ENCODE data around the gene MTCL1.

DNA sequence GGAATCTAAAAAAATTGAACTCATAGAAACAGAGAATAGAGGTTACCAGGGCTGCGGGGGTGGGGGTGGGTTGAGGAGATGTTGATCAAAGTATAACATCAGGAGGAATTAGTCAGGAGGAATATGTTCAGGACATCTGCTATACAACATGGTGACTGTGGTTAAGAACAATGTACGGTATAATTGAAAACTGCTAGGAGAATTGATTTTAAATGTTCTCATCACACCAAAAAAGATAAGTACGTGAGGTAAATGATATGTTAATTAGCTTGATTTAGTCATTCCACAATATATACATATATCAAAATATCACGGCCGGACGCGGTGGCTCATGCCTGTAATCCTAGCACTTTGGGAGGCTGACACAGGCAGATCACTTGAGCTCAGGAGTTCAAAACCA lies 140.2 kb downstream of the MTCL1 start:
- TF ChIP-seq TAF1 (IDR thresholded peaks at IDR 0.05; ENCODE audit: low read depth) (no peak), CEBPB (IDR thresholded peaks at IDR 0.05) (no peak), ZBTB7A (IDR thresholded peaks at IDR 0.05; ENCODE audit: low read depth) (no peak), EP300 (IDR thresholded peaks at IDR 0.05; ENCODE audit: borderline replicate concordance) (no peak), NFIC (IDR thresholded peaks at IDR 0.05) (no peak), CREB1 (IDR thresholded peaks at IDR 0.05; ENCODE audit: low read depth) (no peak), FOXM1 (IDR thresholded peaks at IDR 0.05; ENCODE audit: borderline replicate concordance, low read depth) (no peak), YY1 (IDR thresholded peaks at IDR 0.05; ENCODE audit: low read depth) (no peak), TCF12 (IDR thresholded peaks at IDR 0.05; ENCODE audit: low read depth) (no peak)
- TF ChIP-seq, protein P1, sequence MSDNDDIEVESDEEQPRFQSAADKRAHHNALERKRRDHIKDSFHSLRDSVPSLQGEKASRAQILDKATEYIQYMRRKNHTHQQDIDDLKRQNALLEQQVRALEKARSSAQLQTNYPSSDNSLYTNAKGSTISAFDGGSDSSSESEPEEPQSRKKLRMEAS (IDR thresholded peaks at IDR 0.05): no peak
- TF ChIP-seq, protein P2, sequence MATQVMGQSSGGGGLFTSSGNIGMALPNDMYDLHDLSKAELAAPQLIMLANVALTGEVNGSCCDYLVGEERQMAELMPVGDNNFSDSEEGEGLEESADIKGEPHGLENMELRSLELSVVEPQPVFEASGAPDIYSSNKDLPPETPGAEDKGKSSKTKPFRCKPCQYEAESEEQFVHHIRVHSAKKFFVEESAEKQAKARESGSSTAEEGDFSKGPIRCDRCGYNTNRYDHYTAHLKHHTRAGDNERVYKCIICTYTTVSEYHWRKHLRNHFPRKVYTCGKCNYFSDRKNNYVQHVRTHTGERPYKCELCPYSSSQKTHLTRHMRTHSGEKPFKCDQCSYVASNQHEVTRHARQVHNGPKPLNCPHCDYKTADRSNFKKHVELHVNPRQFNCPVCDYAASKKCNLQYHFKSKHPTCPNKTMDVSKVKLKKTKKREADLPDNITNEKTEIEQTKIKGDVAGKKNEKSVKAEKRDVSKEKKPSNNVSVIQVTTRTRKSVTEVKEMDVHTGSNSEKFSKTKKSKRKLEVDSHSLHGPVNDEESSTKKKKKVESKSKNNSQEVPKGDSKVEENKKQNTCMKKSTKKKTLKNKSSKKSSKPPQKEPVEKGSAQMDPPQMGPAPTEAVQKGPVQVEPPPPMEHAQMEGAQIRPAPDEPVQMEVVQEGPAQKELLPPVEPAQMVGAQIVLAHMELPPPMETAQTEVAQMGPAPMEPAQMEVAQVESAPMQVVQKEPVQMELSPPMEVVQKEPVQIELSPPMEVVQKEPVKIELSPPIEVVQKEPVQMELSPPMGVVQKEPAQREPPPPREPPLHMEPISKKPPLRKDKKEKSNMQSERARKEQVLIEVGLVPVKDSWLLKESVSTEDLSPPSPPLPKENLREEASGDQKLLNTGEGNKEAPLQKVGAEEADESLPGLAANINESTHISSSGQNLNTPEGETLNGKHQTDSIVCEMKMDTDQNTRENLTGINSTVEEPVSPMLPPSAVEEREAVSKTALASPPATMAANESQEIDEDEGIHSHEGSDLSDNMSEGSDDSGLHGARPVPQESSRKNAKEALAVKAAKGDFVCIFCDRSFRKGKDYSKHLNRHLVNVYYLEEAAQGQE (IDR thresholded peaks at IDR 0.05; ENCODE audit: low read depth): no peak
- TF ChIP-seq, protein P3, sequence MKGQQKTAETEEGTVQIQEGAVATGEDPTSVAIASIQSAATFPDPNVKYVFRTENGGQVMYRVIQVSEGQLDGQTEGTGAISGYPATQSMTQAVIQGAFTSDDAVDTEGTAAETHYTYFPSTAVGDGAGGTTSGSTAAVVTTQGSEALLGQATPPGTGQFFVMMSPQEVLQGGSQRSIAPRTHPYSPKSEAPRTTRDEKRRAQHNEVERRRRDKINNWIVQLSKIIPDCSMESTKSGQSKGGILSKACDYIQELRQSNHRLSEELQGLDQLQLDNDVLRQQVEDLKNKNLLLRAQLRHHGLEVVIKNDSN (IDR thresholded peaks at IDR 0.05): no peak

All from Ishikawa (cell line).